Breast epithelium (tissue), 3 donors: Measurements from ENCODE around the gene SSU72.

Experiments used
- CTCF ChIP-seq, 3 donors: fragments of 450-650 bp; IDR thresholded peaks; one replicate each; pipeline ENCODE4 v1.5.1; 2016 to 2017; ENCODE audit warnings: antibody characterized with exemption in 3 of 3, mild to moderate bottlenecking in 3 of 3, moderate library complexity in 3 of 3
- POLR2A ChIP-seq: fragments of 450-650 bp; IDR thresholded peaks from one replicate; pipeline ENCODE4 v1.6.1; 2016; ENCODE audit warnings: antibody characterized with exemption, mild to moderate bottlenecking, moderate library complexity
- POLR2AphosphoS5 ChIP-seq, 3 donors: sonication (generic); formaldehyde crosslinking; IDR thresholded peaks; one replicate each; pipeline ENCODE4 v1.6.1; 2017; ENCODE audit warnings: antibody characterized with exemption in 3 of 3

GRCh38 chr1:1551524-1552262, 23.0 kb downstream of the SSU72 start:
- TF ChIP-seq CTCF (IDR thresholded peaks at IDR 0.05): no peak
- no peak for TF ChIP-seq POLR2A
- no peak for TF ChIP-seq POLR2AphosphoS5 (IDR thresholded peaks at IDR 0.05)
